Stimulated activated CD4-positive, alpha-beta T cell treated with anti-CD3 and anti-CD28 coated beads, Interleukin-4, amount 100 ng/mL, for 24 hours (primary cell): ENCODE results near the gene GAK.

Experiments used
- DNase-seq: peaks from one replicate; pipeline ENCODE4 v3.0.0-alpha.2; 2020

The GAK gene

GRCh38 chr4:906339-907102, 25.6 kb downstream of the GAK start:
- DNase-seq, result no peak

- DNase-seq, result no peak
These were observed 26.4 kb downstream of the GAK start for GRCh38 chr4:905485-906338.

GRCh38 chr4:903066-904046, 28.8 kb downstream of the GAK start:
- DNase-seq, result no peak

- DNase-seq, result no peak
These were observed 30.8 kb downstream of the GAK start for GRCh38 chr4:901192-901910.

- no peak for DNase-seq
These were observed 31.4 kb downstream of the GAK start for GRCh38 chr4:900721-901120.

- no peak for DNase-seq
These were observed 32.0 kb downstream of the GAK start for GRCh38 chr4:900073-900472.

GRCh38 chr4:899556-899906, 32.6 kb downstream of the GAK start:
- no peak for DNase-seq

- DNase-seq, result no peak
These were observed 33.1 kb downstream of the GAK start for GRCh38 chr4:898869-899555.

- DNase-seq, result no peak
These were observed 34.0 kb downstream of the GAK start for GRCh38 chr4:898123-898522.

- DNase-seq, result no peak
These were observed 35.5 kb downstream of the GAK start for GRCh38 chr4:896630-897029.

- no peak for DNase-seq
These were observed 35.9 kb downstream of the GAK start for GRCh38 chr4:896216-896615.

- DNase-seq, result no peak
These were observed 36.5 kb downstream of the GAK start for GRCh38 chr4:895596-895995.

GRCh38 chr4:893995-894705, 38.0 kb downstream of the GAK start:
- DNase-seq, result no peak

GRCh38 chr4:893276-893994, 38.7 kb downstream of the GAK start:
- DNase-seq, result no peak

- no peak for DNase-seq
These were observed 39.3 kb downstream of the GAK start for GRCh38 chr4:892780-893179.

- DNase-seq, result peak; percentile 20
These were observed 40.4 kb downstream of the GAK start for GRCh38 chr4:891747-892146.

- no peak for DNase-seq
These were observed 42.0 kb downstream of the GAK start for GRCh38 chr4:890036-890695.

GRCh38 chr4:889516-889915, 42.6 kb downstream of the GAK start:
- no peak for DNase-seq

GRCh38 chr4:888029-888428, 44.1 kb downstream of the GAK start:
- no peak for DNase-seq
